SK-N-SH treated with all-trans-retinoic acid at 6 μM for 48 hours (cell line): ENCODE data around the gene PPRC1.

Experiments used
- ATAC-seq: fragments of 200-7000 bp; cut with Tn5 transposase; 3 replicates; pipeline ENCODE4 v1.9.1; 2020; ENCODE audit warnings: mild to moderate bottlenecking, moderate library complexity
- ARNTL ChIP-seq: fragments of 450-650 bp; formaldehyde crosslinking; IDR thresholded peaks from 2 replicates; pipeline ENCODE4 v1.5.0; 2020; ENCODE audit warnings: low read depth, mild to moderate bottlenecking, moderate library complexity, borderline replicate concordance
- BACH2 ChIP-seq: fragments of 250-450 bp; sonication (Bioruptor Pico); IDR thresholded peaks from 2 replicates; pipeline ENCODE4 v1.9.0; 2021; ENCODE audit warnings: mild to moderate bottlenecking, borderline replicate concordance
- CREB5 ChIP-seq: fragments of 250-450 bp; sonication (Bioruptor Pico); IDR thresholded peaks from 2 replicates; pipeline ENCODE4 v1.5.1; 2020; ENCODE audit warnings: low read depth, mild to moderate bottlenecking, moderate library complexity
- CSDC2 ChIP-seq: fragments of 250-450 bp; sonication (Bioruptor Pico); IDR thresholded peaks from 2 replicates; pipeline ENCODE4 v1.5.0; 2020; ENCODE audit warnings: mild to moderate bottlenecking, moderate library complexity
- ESRRG ChIP-seq: fragments of 250-450 bp; sonication (Bioruptor Pico); IDR thresholded peaks from 2 replicates; pipeline ENCODE4 v1.6.1; 2021; ENCODE audit warnings: mild to moderate bottlenecking
- GLIS3 ChIP-seq: fragments of 250-450 bp; sonication (Bioruptor Pico); IDR thresholded peaks from 2 replicates; pipeline ENCODE4 v1.5.0; 2020; ENCODE audit warnings: mild to moderate bottlenecking, moderate library complexity
- ISL1 ChIP-seq: fragments of 250-450 bp; sonication (Bioruptor Pico); IDR thresholded peaks from 2 replicates; pipeline ENCODE4 v2.1.2; 2022; ENCODE audit warnings: mild to moderate bottlenecking, moderate library complexity
- OSR1 ChIP-seq: fragments of 250-450 bp; sonication (Bioruptor Pico); IDR thresholded peaks from 2 replicates; pipeline ENCODE4 v1.8.0; 2022; ENCODE audit warnings: moderate library complexity, mild to moderate bottlenecking, inconsistent platforms
- POU6F1 ChIP-seq: fragments of 250-450 bp; sonication (Bioruptor Pico); IDR thresholded peaks from 2 replicates; pipeline ENCODE4 v1.8.0; 2021; ENCODE audit warnings: low read depth, mild to moderate bottlenecking, moderate library complexity, borderline replicate concordance
- PPARA ChIP-seq: fragments of 250-450 bp; sonication (Bioruptor Pico); IDR thresholded peaks from 2 replicates; pipeline ENCODE4 v1.5.0; 2020; ENCODE audit warnings: mild to moderate bottlenecking, borderline replicate concordance
- RARB ChIP-seq: fragments of 250-450 bp; sonication (Bioruptor Pico); IDR thresholded peaks from 2 replicates; pipeline ENCODE4 v1.8.0; 2021; ENCODE audit warnings: mild to moderate bottlenecking, moderate library complexity
- SNAI2 ChIP-seq: fragments of 250-450 bp; sonication (Bioruptor Pico); IDR thresholded peaks from 2 replicates; pipeline ENCODE4 v1.5.0; 2020; ENCODE audit warnings: mild to moderate bottlenecking, moderate library complexity
- TCF4 ChIP-seq: fragments of 250-450 bp; sonication (Bioruptor Pico); IDR thresholded peaks from 2 replicates; pipeline ENCODE4 v1.8.0; 2021; ENCODE audit warnings: mild to moderate bottlenecking, moderate library complexity, borderline replicate concordance
- TOX ChIP-seq: fragments of 250-450 bp; sonication (Bioruptor Pico); IDR thresholded peaks from 2 replicates; pipeline ENCODE4 v1.8.0; 2021; ENCODE audit warnings: mild to moderate bottlenecking, moderate library complexity, borderline replicate concordance
- ZFP3 ChIP-seq: fragments of 250-450 bp; sonication (Bioruptor Pico); IDR thresholded peaks from 2 replicates; pipeline ENCODE4 v1.5.0; 2020; ENCODE audit warnings: mild to moderate bottlenecking, moderate library complexity
- ZFP30 ChIP-seq: fragments of 450-650 bp; formaldehyde crosslinking; IDR thresholded peaks from 2 replicates; pipeline ENCODE4 v1.5.0; 2022; ENCODE audit warnings: mild to moderate bottlenecking, moderate library complexity
- ZNF565 ChIP-seq: fragments of 450-650 bp; formaldehyde crosslinking; conservative IDR thresholded peaks from 2 replicates; pipeline ENCODE4 v1.5.0; 2020; ENCODE audit warnings: low read depth, mild to moderate bottlenecking, moderate library complexity
- ZNF70 ChIP-seq: fragments of 450-650 bp; formaldehyde crosslinking; IDR thresholded peaks from 2 replicates; pipeline ENCODE4 v1.5.0; 2020; ENCODE audit warnings: mild to moderate bottlenecking, moderate library complexity
- TF ChIP-seq, protein P1 (sequence below): fragments of 250-450 bp; sonication (Bioruptor Pico); IDR thresholded peaks from 2 replicates; pipeline ENCODE4 v1.5.1; 2021; ENCODE audit warnings: mild to moderate bottlenecking, moderate library complexity
- TF ChIP-seq, protein P2 (sequence below): fragments of 250-450 bp; sonication (Bioruptor Pico); IDR thresholded peaks from 2 replicates; pipeline ENCODE4 v1.8.0; 2020; ENCODE audit warnings: mild to moderate bottlenecking, moderate library complexity, borderline replicate concordance

PPRC1 gene

DNA sequence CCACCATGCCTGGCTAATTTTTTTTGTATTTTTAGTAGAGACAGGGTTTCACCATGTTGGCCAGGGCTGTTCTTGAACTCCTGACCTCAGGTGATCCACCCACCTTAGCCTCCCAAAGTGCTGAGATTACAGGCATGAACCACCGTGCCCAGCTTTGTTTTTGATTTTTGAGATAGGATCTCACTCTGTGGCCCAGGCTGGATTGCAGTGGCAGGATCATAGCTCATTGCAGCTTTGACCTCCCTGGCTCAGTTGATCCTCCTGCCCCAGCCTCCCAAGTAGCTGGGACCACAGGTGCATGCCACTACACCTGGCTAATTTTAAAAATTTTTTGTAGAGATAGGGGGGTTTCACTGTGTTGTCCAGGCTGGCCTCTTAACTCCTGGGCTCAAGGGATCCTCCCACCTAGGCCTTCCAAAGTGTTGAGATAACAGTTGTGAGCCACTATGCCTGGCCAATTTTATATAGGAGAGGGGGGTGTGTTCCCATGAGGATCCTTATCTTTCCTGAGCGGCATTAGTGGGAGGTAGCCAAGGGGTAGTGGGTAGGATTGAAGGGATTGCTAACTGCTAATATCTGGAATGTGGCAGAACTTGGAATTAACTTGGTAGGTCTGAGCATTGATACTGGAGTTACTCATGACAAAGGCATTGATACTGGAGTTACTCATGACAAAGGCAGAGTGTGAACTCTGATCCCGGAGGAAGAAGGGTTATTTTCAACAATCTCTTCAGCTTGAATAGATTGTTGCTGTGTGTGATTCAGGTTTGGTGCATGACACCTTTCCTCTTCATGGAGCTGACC, 18.3 kb downstream of the PPRC1 start:
- peak; percentile 20 for ATAC-seq
- TF ChIP-seq ISL1 (no peak), OSR1 (no peak), TOX (no peak), RARB (no peak), CREB5 (CRISPR knock-in tag) (no peak), ZFP30 (CRISPR knock-in tag) (no peak), BACH2 (no peak), ZNF70 (CRISPR knock-in tag) (no peak), ZNF565 (CRISPR knock-in tag) (no peak), ARNTL (CRISPR knock-in tag) (no peak), ZFP3 (CRISPR knock-in tag) (no peak), GLIS3 (no peak), TCF4 (CRISPR knock-in tag) (no peak), CSDC2 (CRISPR knock-in tag) (no peak), POU6F1 (no peak), ESRRG (CRISPR knock-in tag) (no peak)
- TF ChIP-seq, protein P1, sequence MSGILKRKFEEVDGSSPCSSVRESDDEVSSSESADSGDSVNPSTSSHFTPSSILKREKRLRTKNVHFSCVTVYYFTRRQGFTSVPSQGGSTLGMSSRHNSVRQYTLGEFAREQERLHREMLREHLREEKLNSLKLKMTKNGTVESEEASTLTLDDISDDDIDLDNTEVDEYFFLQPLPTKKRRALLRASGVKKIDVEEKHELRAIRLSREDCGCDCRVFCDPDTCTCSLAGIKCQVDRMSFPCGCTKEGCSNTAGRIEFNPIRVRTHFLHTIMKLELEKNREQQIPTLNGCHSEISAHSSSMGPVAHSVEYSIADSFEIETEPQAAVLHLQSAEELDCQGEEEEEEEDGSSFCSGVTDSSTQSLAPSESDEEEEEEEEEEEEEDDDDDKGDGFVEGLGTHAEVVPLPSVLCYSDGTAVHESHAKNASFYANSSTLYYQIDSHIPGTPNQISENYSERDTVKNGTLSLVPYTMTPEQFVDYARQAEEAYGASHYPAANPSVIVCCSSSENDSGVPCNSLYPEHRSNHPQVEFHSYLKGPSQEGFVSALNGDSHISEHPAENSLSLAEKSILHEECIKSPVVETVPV: no peak
- TF ChIP-seq, protein P2, sequence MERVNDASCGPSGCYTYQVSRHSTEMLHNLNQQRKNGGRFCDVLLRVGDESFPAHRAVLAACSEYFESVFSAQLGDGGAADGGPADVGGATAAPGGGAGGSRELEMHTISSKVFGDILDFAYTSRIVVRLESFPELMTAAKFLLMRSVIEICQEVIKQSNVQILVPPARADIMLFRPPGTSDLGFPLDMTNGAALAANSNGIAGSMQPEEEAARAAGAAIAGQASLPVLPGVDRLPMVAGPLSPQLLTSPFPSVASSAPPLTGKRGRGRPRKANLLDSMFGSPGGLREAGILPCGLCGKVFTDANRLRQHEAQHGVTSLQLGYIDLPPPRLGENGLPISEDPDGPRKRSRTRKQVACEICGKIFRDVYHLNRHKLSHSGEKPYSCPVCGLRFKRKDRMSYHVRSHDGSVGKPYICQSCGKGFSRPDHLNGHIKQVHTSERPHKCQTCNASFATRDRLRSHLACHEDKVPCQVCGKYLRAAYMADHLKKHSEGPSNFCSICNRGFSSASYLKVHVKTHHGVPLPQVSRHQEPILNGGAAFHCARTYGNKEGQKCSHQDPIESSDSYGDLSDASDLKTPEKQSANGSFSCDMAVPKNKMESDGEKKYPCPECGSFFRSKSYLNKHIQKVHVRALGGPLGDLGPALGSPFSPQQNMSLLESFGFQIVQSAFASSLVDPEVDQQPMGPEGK (CRISPR knock-in tag): no peak

DNA sequence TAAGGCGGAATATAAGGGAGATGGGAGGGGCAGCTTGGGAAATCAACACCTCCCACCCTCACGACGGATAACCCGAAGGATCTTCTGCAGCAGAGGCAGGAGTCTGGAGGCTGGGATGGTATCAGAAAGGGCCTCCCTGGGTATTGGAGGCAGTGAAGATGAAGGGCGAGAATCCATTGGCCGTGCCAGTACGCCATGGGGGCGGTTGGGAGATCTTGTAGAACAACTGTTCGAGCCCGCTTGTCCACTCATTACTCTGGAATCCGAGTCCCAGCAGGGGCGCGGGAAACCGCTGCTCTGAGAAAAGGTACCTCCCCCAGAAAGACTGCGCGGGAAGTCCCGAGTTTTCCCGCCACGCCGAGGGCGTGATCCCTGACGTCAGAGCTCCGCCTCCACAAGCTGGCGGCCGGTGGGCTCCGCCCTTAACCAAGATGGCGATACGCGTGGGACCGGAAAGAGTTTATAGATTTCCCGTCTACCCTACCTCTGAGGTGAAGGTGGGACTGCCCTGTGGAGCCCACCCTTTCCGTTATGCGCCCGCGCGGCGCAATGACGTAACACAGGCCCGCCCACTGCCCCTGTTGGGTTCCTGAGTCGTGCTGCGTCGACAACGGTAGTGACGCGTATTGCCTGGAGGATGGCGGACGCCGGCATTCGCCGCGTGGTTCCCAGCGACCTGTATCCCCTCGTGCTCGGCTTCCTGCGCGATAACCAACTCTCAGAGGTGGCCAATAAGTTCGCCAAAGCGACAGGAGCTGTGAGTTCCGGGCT, 19.1 kb downstream of the PPRC1 start, which contains the start of gene NOLC1:
Gene NOLC1, plus strand, starts transcription at position 616 of the 771 bp plus-strand sequence. Its CDS starts 22 bp downstream, at position 638.
- TF ChIP-seq ESRRG (CRISPR knock-in tag) (no peak), PPARA (no peak), POU6F1 (no peak)
- ATAC-seq: peak; percentile 94

DNA sequence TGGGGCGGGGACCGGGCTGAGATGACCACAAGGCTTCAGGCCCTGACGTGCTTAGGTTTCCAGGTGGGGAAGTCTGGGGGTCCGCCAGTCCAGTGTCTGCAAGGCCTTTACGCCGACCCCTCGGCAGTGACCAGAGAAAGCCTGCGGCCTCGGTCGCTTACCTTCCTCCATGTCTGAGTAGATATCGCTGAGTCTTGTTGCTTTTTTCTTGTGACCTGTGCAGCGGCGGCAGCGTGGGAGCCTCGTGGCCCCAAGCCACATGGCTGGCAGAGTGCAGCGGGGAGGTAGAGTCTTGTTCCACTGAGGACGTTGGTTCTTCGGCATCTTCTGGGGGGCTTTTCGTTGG, 19.7 kb downstream of the PPRC1 start:
- peak; percentile 50; the same call in 1 of the 2 replicates for TF ChIP-seq POU6F1
- no peak for TF ChIP-seq RARB
- TF ChIP-seq, protein P1: no peak
- no peak for TF ChIP-seq ISL1
- TF ChIP-seq ARNTL (CRISPR knock-in tag): no peak
- no peak for TF ChIP-seq SNAI2
- TF ChIP-seq, all 23 proteins: peak for 1
- peak; percentile 34 for ATAC-seq
